ENCODE results near the gene SMAP1. TPM values are rescaled to one million over a fixed set of nuclear protein-coding genes. Genes with fewer than 3 reads are reported as not detected.

The SMAP1 gene
- total RNA-seq, 1 experiment from 2014 or later, result 23.7 TPM

- H3K9me3 ChIP-seq (ENCODE audit: low read depth, low read length, poor library complexity, severe bottlenecking), result no peaks in the 10 kb centered on the region
- H3K4me3 ChIP-seq (ENCODE audit: low read depth, low read length, poor library complexity, severe bottlenecking), result no peak overlapping the region
- POLR2A ChIA-PET (ENCODE audit: low non-redundant PET), result no interaction called here
- no peaks in the 10 kb centered on the region for H3K36me3 ChIP-seq (ENCODE audit: insufficient read depth, low read length, poor library complexity, severe bottlenecking)
- no peak for DNase-seq (ENCODE audit: low spot score)
- BruUV-seq (replicated peaks), result no TSS peak
- intact Hi-C loops (cut with micrococcal nuclease; ENCODE audit: unreplicated experiment), result no loop called here
- no peak overlapping the region for H3K27ac ChIP-seq (ENCODE audit: low read depth, low read length, poor library complexity, severe bottlenecking)
- CTCF ChIA-PET, result interaction anchor here (0.6 kb wide), 1 partner anchor 59 kb away, joined by 3 read pairs; no protein-coding TSS in a partner anchor
- TF ChIP-seq CTCF (conservative IDR thresholded peaks at IDR 0.05; ENCODE audit: low read depth, low read length) (no peak), EZH2 (IDR thresholded peaks at IDR 0.05; ENCODE audit: borderline replicate concordance, low read depth, low read length, poor library complexity, severe bottlenecking) (no peak)
- no peaks in the 10 kb centered on the region for H3K27me3 ChIP-seq (replicated peaks; ENCODE audit: insufficient read depth, low read depth, low read length, poor library complexity)
- H3K4me1 ChIP-seq (ENCODE audit: insufficient read depth, low read length, poor library complexity, severe bottlenecking), result no peaks in the 10 kb centered on the region
These were observed 138.4 kb downstream of the SMAP1 start for GRCh38 chr6:70806086-70806485.

GRCh38 chr6:70811788-70812187 is 144.1 kb downstream of the SMAP1 start:
- intact Hi-C loops (cut with micrococcal nuclease; ENCODE audit: unreplicated experiment), result no loop called here
- TF ChIP-seq EZH2 (IDR thresholded peaks at IDR 0.05; ENCODE audit: borderline replicate concordance, low read depth, low read length, poor library complexity, severe bottlenecking) (no peak), CTCF (conservative IDR thresholded peaks at IDR 0.05; ENCODE audit: low read depth, low read length) (no peak)
- H3K4me1 ChIP-seq (ENCODE audit: insufficient read depth, low read length, poor library complexity, severe bottlenecking), result no peaks in the 10 kb centered on the region
- no peaks in the 10 kb centered on the region for H3K36me3 ChIP-seq (ENCODE audit: insufficient read depth, low read length, poor library complexity, severe bottlenecking)
- POLR2A ChIA-PET (ENCODE audit: low non-redundant PET), result no interaction called here
- no peaks in the 10 kb centered on the region for H3K9me3 ChIP-seq (ENCODE audit: low read depth, low read length, poor library complexity, severe bottlenecking)
- no peak for DNase-seq (ENCODE audit: low spot score)
- H3K27ac ChIP-seq (ENCODE audit: low read depth, low read length, poor library complexity, severe bottlenecking), result no peak overlapping the region
- no peaks in the 10 kb centered on the region for H3K27me3 ChIP-seq (replicated peaks; ENCODE audit: insufficient read depth, low read depth, low read length, poor library complexity)
- no peak overlapping the region for H3K4me3 ChIP-seq (ENCODE audit: low read depth, low read length, poor library complexity, severe bottlenecking)
- CTCF ChIA-PET, result no interaction called here
- no TSS peak for BruUV-seq (replicated peaks)

- H3K27ac ChIP-seq (ENCODE audit: low read depth, low read length, poor library complexity, severe bottlenecking), result no peak overlapping the region
- no peaks in the 10 kb centered on the region for H3K36me3 ChIP-seq (ENCODE audit: insufficient read depth, low read length, poor library complexity, severe bottlenecking)
- no peaks in the 10 kb centered on the region for H3K4me1 ChIP-seq (ENCODE audit: insufficient read depth, low read length, poor library complexity, severe bottlenecking)
- DNase-seq (ENCODE audit: low spot score), result no peak
- ChIA-PET CTCF (no interaction called here), POLR2A (ENCODE audit: low non-redundant PET) (no interaction called here)
- BruUV-seq (replicated peaks), result no TSS peak
- intact Hi-C loops (cut with micrococcal nuclease; ENCODE audit: unreplicated experiment), result no loop called here
- TF ChIP-seq EZH2 (IDR thresholded peaks at IDR 0.05; ENCODE audit: borderline replicate concordance, low read depth, low read length, poor library complexity, severe bottlenecking) (no peak), CTCF (conservative IDR thresholded peaks at IDR 0.05; ENCODE audit: low read depth, low read length) (no peak)
- no peaks in the 10 kb centered on the region for H3K9me3 ChIP-seq (ENCODE audit: low read depth, low read length, poor library complexity, severe bottlenecking)
- no peaks in the 10 kb centered on the region for H3K27me3 ChIP-seq (replicated peaks; ENCODE audit: insufficient read depth, low read depth, low read length, poor library complexity)
- no peak overlapping the region for H3K4me3 ChIP-seq (ENCODE audit: low read depth, low read length, poor library complexity, severe bottlenecking)
These were observed 146.2 kb downstream of the SMAP1 start for GRCh38 chr6:70813885-70814284.

Data from A673 (cell line).